B cell (primary cell): Measurements from ENCODE around the gene NTN1.

Experiments
- CTCF ChIP-seq: fragments of 200-600 bp; IDR thresholded peaks from one replicate; pipeline ENCODE4 v1.8.0; 2022; ENCODE audit warnings: antibody characterized with exemption, mild to moderate bottlenecking
- EZH2 ChIP-seq: IDR thresholded peaks from 2 replicates; pipeline ENCODE4 v1.6.1; 2012; ENCODE audit warnings: borderline replicate concordance, low read depth, mild to moderate bottlenecking, moderate library complexity, low read length; ENCODE audit not compliant: insufficient read depth, poor library complexity, severe bottlenecking

- TF ChIP-seq CTCF: no peak
- no peak for TF ChIP-seq EZH2
These were observed 149.5 kb downstream of the NTN1 start for GRCh38 chr17:9170853-9171252.
